ENCODE results near the gene IL7R.

GRCh38 chr5:35867998-35868397 lies 11.3 kb downstream of the IL7R start:
- TF ChIP-seq CTCF (IDR thresholded peaks at IDR 0.05), result no peak
- no peak for TF ChIP-seq MAX (IDR thresholded peaks at IDR 0.05)
- no peak for TF ChIP-seq EP300 (IDR thresholded peaks at IDR 0.05)
- TF ChIP-seq ZC3H11A (IDR thresholded peaks at IDR 0.05), result no peak
- no peak for TF ChIP-seq POLR2A (IDR thresholded peaks at IDR 0.05; ENCODE audit: low read length)
- TF ChIP-seq POLR2AphosphoS2 (conservative IDR thresholded peaks at IDR 0.05; ENCODE audit: low read length), result no peak
- no peak for TF ChIP-seq ZNF302 (CRISPR knock-in tag; IDR thresholded peaks at IDR 0.05)
- no peak for TF ChIP-seq RCOR1 (IDR thresholded peaks at IDR 0.05; ENCODE audit: low read depth, low read length)
- TF ChIP-seq ZSCAN20 (CRISPR knock-in tag; IDR thresholded peaks at IDR 0.05), result no peak
- no peak for TF ChIP-seq MYC (IDR thresholded peaks at IDR 0.05; ENCODE audit: borderline replicate concordance, low read length)
- TF ChIP-seq TP53 (CRISPR knock-in tag; IDR thresholded peaks at IDR 0.05), result no peak
- TF ChIP-seq MAFK (IDR thresholded peaks at IDR 0.05; ENCODE audit: partially characterized antibody), result no peak
